ENCODE measurements around the gene COG8. TPM values are rescaled to one million over a fixed set of nuclear protein-coding genes. Genes with fewer than 3 reads are reported as not detected.

The COG8 gene
- total RNA-seq, 1 donor from 2014 or later, result 44.8 TPM

DNA sequence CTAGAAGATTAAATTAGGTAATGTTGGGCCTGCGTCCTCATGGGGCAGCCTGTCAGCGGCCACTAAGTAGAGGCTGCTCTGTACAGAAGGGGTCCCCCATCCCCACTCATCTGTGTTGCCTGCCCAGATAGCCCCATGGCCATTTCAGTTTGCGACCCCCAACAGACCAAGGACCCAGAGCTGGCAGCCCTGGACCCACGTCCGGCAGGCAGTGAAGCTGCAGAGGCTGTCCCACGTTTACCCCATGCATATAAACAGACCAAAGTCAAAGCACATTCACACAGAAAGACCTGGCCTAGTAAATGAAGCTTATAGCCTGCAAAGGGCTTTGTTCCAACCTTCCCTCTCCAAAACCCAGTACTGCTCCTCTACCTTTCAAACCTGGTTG lies 13.6 kb downstream of the COG8 start:
- DNase-seq (ENCODE audit: low read depth), result no peak
- Histone ChIP-seq H3K4me3 (ENCODE audit: low read depth, low read length) (no peak overlapping the region), H3K36me3 (ENCODE audit: control insufficient read depth, insufficient read depth, low read length) (peaks cover 12% of the 10 kb centered on the region), H3K27me3 (ENCODE audit: control insufficient read depth, insufficient read depth, low read length) (no peaks in the 10 kb centered on the region)
- TF ChIP-seq, protein P1, sequence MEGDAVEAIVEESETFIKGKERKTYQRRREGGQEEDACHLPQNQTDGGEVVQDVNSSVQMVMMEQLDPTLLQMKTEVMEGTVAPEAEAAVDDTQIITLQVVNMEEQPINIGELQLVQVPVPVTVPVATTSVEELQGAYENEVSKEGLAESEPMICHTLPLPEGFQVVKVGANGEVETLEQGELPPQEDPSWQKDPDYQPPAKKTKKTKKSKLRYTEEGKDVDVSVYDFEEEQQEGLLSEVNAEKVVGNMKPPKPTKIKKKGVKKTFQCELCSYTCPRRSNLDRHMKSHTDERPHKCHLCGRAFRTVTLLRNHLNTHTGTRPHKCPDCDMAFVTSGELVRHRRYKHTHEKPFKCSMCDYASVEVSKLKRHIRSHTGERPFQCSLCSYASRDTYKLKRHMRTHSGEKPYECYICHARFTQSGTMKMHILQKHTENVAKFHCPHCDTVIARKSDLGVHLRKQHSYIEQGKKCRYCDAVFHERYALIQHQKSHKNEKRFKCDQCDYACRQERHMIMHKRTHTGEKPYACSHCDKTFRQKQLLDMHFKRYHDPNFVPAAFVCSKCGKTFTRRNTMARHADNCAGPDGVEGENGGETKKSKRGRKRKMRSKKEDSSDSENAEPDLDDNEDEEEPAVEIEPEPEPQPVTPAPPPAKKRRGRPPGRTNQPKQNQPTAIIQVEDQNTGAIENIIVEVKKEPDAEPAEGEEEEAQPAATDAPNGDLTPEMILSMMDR (IDR thresholded peaks at IDR 0.05; ENCODE audit: insufficient read depth, low read length, poor library complexity, severe bottlenecking), result no peak

DNA sequence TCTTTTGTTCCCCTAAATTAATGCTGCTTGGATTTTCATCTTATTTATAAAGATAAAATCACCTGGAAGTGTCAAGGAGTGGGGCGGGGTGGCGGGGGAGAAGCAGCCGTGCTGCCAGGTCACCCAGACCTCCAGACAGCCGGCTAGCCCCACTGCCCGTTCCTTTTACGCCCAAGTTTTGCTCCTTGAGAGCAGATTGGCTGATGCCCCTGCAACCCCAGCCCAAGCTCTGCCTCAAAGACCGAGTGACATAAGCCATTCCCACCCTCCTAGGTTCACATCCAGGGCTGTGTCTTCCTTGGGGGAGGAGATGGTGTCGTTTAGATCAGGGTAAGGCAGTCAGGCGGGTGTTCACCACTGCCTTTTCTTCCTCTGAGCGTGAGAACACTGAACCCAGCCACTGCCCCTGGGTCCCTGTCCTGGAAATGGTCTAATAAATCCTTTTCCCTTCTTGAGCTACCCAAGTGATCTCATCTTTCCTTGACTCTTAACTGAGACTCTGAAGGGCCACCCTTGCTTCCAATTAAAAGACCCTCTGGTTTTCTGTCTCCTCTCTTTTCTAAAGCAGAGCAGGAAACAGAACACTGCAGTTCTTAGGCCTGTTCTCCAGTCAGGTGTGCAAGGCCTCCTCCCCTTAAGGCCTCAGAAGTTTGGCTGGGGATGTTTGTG lies 14.6 kb downstream of the COG8 start:
- peaks cover 13% of the 10 kb centered on the region for H3K36me3 ChIP-seq (ENCODE audit: control insufficient read depth, insufficient read depth, low read length)
- TF ChIP-seq, protein P1 (IDR thresholded peaks at IDR 0.05; ENCODE audit: insufficient read depth, low read length, poor library complexity, severe bottlenecking), result no peak

DNA sequence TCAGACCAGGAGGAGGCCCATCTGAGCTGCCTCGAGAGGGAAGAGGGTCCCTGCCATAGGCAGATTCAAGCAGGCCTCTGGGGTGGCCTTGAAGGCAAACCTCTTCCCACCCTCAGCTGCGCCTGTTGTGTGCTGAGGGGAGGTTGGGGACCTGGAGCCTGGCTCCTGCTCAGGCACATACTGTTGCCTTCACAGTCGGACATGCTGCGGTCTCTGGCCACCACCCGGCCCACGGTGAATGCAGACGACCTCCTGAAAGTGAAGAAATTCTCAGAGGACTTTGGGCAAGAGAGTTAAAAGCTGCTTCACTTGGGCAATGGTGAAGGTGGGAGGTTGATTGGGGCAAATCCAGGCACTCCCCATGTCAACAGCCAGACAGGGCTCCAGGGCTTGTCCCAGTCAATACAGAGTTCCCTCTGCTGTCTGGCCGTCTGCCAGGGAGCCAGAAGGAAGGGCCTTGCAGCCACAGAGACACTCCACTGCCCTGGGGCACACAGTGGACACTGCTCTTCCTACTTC lies 15.3 kb downstream of the COG8 start:
- DNase-seq (ENCODE audit: low read depth), result no peak
- TF ChIP-seq, protein P1 (IDR thresholded peaks at IDR 0.05; ENCODE audit: insufficient read depth, low read length, poor library complexity, severe bottlenecking), result no peak
- H3K36me3 ChIP-seq (ENCODE audit: control insufficient read depth, insufficient read depth, low read length), result peaks cover 13% of the 10 kb centered on the region
- H3K27me3 ChIP-seq (ENCODE audit: control insufficient read depth, insufficient read depth, low read length), result no peaks in the 10 kb centered on the region
- no peak overlapping the region for H3K4me3 ChIP-seq (ENCODE audit: low read depth, low read length)

More for the DNA sequence above, 14.6 kb downstream of the COG8 start:
- Histone ChIP-seq H3K4me3 (ENCODE audit: low read depth, low read length) (no peak overlapping the region), H3K27me3 (ENCODE audit: control insufficient read depth, insufficient read depth, low read length) (no peaks in the 10 kb centered on the region)
- no peak for DNase-seq (ENCODE audit: low read depth)

DNA sequence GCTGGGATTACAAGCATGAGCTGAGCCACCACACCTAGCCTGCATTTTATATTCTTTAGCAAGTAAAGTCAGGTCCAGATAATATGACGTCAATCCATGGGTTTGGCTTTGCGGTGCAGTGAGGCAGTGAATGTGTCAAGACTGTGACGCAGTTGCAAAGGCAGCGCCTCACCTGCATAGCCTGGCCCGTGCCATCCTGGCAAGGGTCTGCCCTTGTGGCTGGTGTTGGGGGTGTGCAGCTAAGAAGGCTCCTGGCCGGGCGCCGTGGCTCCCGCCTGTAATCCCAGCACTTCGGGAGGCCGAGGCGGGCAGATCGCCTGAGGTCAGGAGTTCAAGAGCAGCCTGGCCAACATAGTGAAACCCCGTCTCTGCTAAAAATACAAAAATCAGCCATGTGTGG lies 15.9 kb downstream of the COG8 start:
- Histone ChIP-seq H3K4me3 (ENCODE audit: low read depth, low read length) (no peak overlapping the region), H3K27me3 (ENCODE audit: control insufficient read depth, insufficient read depth, low read length) (no peaks in the 10 kb centered on the region), H3K36me3 (ENCODE audit: control insufficient read depth, insufficient read depth, low read length) (peaks cover 13% of the 10 kb centered on the region)
- TF ChIP-seq, protein P1 (IDR thresholded peaks at IDR 0.05; ENCODE audit: insufficient read depth, low read length, poor library complexity, severe bottlenecking), result no peak
- no peak for DNase-seq (ENCODE audit: low read depth)

DNA sequence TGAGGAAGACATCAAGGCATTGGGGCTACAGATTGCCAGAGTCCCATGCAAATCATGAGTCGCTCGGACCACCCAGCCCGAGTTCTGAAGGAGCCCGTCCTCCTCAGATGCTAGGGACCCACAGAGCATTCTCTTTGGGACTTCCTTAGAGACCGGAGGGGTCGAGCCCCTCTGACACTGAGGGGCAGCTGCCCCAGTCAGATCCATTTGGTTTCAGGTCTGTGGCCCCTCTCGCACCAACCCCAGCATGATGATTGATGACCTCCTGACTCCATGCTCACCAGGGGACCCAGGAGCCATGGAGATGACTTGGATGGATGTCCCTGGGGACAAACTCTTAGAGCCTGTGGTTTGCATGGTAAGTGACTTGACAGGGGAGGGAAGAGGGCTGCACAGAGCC lies 17.0 kb downstream of the COG8 start:
- Histone ChIP-seq H3K36me3 (ENCODE audit: control insufficient read depth, insufficient read depth, low read length) (peaks cover 12% of the 10 kb centered on the region), H3K4me3 (ENCODE audit: low read depth, low read length) (no peak overlapping the region), H3K27me3 (ENCODE audit: control insufficient read depth, insufficient read depth, low read length) (no peaks in the 10 kb centered on the region)
- TF ChIP-seq, protein P1 (IDR thresholded peaks at IDR 0.05; ENCODE audit: insufficient read depth, low read length, poor library complexity, severe bottlenecking), result no peak
- DNase-seq (ENCODE audit: low read depth), result no peak

DNA sequence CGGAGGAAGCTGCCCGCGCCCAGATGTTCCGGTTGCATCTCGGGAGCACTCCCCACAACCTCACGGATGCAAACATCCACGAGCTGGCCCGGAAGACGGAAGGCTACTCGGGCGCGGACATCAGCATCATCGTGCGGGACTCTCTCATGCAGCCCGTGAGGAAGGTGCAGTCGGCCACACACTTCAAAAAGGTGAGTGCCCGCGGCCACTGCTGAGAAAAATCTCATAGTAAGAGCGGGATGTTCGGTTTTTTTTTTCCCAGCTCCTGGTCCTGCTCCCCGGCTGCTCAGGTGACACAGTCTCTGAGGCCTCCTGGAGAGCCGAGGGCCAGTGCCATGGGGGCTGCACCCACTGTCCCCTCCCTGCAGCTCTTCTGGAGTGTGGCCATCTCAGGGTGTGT lies 18.3 kb downstream of the COG8 start:
- TF ChIP-seq, protein P1 (IDR thresholded peaks at IDR 0.05; ENCODE audit: insufficient read depth, low read length, poor library complexity, severe bottlenecking), result no peak
- H3K27me3 ChIP-seq (ENCODE audit: control insufficient read depth, insufficient read depth, low read length), result no peaks in the 10 kb centered on the region
- peaks cover 12% of the 10 kb centered on the region for H3K36me3 ChIP-seq (ENCODE audit: control insufficient read depth, insufficient read depth, low read length)
- DNase-seq (ENCODE audit: low read depth), result no peak
- no peak overlapping the region for H3K4me3 ChIP-seq (ENCODE audit: low read depth, low read length)

Measured in kidney epithelial cell (primary cell).